Urinary bladder (tissue), 4 donors: ENCODE measurements around the gene KIF25. TPM values are rescaled to one million over a fixed set of nuclear protein-coding genes. Genes with fewer than 3 reads are reported as not detected.

ENCODE experiments used
- DNase-seq: peaks from one replicate; pipeline ENCODE4 v3.0.0-alpha.2; 2015; ENCODE audit errors: extremely low spot score
- H3K27ac ChIP-seq: one replicate; pipeline ENCODE4 v1.5.1; 2013; ENCODE audit warnings: low read depth, mild to moderate bottlenecking, moderate library complexity
- H3K36me3 ChIP-seq: one replicate; pipeline ENCODE4 v1.6.1; 2013; ENCODE audit warnings: mild to moderate bottlenecking, moderate library complexity; ENCODE audit not compliant: insufficient read depth
- H3K4me1 ChIP-seq: one replicate; pipeline ENCODE4 v1.6.1; 2013; ENCODE audit warnings: mild to moderate bottlenecking, moderate library complexity; ENCODE audit not compliant: insufficient read depth
- H3K4me3 ChIP-seq: one replicate; pipeline ENCODE4 v1.5.1; 2013; ENCODE audit warnings: low read depth, low read length
- WGBS: extraction: QIAGEN DNeasy Blood & Tissue Kit; methylation state at CpG from one replicate; pipeline ENCODE4 v1.1.7; 2013; 5-methylcytosine and 5-hydroxymethylcytosine counted together
- polyA plus RNA-seq: library from polyadenylated mRNA; stranded (reverse); fragments of 200-250 nt; gene quantifications from one replicate; pipeline ENCODE4 v1.2.3, GENCODE V29; 2013
- total RNA-seq: library from RNA; depleted of rRNA; stranded (reverse); fragments of >200 nt; gene quantifications from one replicate; pipeline ENCODE4 v1.2.3, GENCODE V29; 2014
- donor health status: healthy with polysubstance abuse.
- donor health status: healthy.

KIF25 gene
- total and polyA plus RNA-seq, 2 donors = 0.53 TPM; not detected in 1

DNA sequence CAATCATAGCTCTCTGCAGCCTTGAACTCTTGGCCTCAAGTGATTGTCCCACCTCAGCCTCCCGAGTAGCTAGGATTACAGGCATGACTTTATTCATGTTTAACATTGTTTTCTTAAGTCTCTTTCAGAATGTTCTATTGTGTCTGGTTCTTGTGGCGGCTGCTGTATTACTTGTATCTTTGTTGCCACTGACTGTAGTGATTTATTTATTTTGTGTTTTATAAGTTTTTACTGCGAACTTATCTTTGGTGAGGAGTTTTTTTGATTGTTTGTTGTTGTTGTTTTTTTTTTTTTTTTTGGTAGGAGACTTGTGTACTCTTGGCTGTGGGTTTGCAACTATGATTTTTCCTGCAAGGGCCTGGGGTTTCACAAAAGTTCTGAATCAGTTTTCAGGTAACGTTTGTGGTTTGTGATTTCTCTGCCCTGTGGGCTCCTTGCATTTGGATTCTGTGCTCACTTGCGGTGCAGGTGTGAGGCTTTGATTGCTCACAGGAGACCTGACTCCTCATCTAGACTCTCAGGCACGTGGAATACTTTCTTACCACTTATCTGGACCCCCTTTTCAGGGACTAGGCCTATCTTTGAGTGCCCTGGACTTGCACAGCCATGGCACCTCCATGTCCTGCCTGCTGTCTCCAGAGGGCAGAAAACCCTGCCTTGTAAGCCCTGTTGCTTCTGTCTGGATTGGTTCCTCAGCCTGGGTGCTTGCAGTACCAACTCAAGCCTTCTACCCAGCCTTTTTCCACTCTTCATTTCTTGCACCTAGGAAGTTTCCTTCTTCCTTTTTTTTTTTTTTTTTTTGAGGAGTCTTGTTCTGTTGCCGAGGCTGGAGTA lies 25.2 kb downstream of the KIF25 start:
- no peaks in the 10 kb centered on the region for H3K4me1 ChIP-seq
- H3K36me3 ChIP-seq = no peaks in the 10 kb centered on the region
- H3K4me3 ChIP-seq = no peak overlapping the region
- H3K27ac ChIP-seq = no peak overlapping the region
- DNase-seq = no peak
- 81% methylated on average over 7 of the region's 7 CpGs for WGBS

GRCh38 chr6:168024951-168025510 lies 27.6 kb downstream of the KIF25 start:
- no peaks in the 10 kb centered on the region for H3K36me3 ChIP-seq
- H3K4me3 ChIP-seq = no peak overlapping the region
- H3K27ac ChIP-seq = no peak overlapping the region
- 88% methylated on average over 18 of the region's 18 CpGs for WGBS
- no peak for DNase-seq
- H3K4me1 ChIP-seq = no peaks in the 10 kb centered on the region

DNA sequence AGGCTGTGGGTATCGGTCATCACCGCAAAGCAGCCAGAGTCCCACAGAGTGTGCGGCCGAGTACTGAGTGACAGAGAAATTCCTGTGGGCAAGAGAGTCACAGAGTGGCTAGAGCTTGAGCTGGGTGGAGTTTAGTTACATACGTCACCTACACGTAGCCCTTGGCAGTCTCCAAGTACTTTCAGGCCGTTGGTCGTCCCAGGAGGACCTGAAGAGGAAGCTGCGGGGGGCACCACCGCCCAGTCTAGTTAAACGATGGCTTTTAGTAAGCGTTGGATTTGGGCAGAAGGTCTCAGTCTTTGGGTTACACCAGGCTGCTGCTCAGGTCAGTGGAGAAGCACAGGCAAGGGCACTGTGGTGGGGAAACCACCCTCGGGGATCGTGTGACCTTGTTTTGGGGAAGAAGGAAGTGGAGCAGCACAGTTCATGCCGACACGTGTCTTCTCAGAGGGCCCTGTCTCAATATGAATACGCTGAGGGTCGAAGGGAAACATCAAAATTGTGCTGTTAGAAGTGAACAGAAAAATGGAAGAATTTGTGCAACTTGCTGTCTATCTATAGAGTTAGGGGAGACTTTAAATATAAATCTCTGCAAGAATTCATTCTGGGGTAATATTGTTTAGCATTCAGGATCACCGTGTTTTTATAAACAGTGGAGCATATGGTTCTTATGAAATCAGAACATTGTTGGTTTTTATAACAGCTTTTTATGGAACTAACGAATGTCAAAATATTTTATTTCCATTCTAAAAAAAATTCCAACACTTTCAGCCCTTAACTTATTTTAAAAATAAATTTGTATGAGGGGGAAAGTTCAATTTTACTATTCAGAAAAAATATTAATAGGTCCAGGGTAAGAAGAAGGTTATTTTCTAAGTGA lies 28.6 kb downstream of the KIF25 start:
- DNase-seq = no peak
- Histone ChIP-seq H3K36me3 (no peaks in the 10 kb centered on the region), H3K4me1 (no peaks in the 10 kb centered on the region), H3K27ac (no peak overlapping the region), H3K4me3 (no peak overlapping the region)
- 85% methylated on average over 20 of the region's 20 CpGs for WGBS

GRCh38 chr6:168026925-168027324 lies 29.5 kb downstream of the KIF25 start:
- no peak overlapping the region for H3K4me3 ChIP-seq
- DNase-seq = no peak
- no peaks in the 10 kb centered on the region for H3K4me1 ChIP-seq
- H3K27ac ChIP-seq = no peak overlapping the region
- 96% methylated on average over 9 of the region's 9 CpGs for WGBS
- H3K36me3 ChIP-seq = no peaks in the 10 kb centered on the region

DNA sequence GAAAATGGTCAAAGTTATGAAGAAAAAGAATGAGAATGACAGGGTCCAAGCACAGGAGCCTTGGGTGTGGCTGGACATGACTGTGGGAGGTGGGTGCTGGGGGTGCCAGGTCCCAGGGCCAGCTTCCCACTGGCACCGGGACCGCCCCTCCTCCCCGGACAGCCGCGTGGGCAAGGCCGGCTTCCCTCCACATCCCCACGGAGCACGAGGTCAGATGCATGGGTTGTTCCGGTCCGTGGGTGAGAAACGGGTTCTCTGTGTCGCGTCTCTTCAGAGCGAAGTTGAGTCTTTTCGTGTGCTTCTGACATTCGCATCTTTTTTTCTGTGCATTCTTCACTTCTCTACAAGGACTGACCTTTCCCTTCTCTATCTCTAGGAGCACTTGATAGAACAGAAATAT lies 30.1 kb downstream of the KIF25 start:
- no peaks in the 10 kb centered on the region for H3K36me3 ChIP-seq
- DNase-seq = no peak
- H3K4me3 ChIP-seq = no peak overlapping the region
- 96% methylated on average over 16 of the region's 16 CpGs for whole genome bisulfite sequencing
- no peaks in the 10 kb centered on the region for H3K4me1 ChIP-seq
- H3K27ac ChIP-seq = no peak overlapping the region

- 94% methylated on average over 9 of the region's 9 CpGs for WGBS
- no peak overlapping the region for H3K4me3 ChIP-seq
- no peaks in the 10 kb centered on the region for H3K36me3 ChIP-seq
- no peak overlapping the region for H3K27ac ChIP-seq
- H3K4me1 ChIP-seq = no peaks in the 10 kb centered on the region
- DNase-seq = no peak
Observed at GRCh38 chr6:168028181-168028580, 30.7 kb downstream of the KIF25 start.

GRCh38 chr6:168029459-168030217 lies 32.2 kb downstream of the KIF25 start:
- WGBS = 81% methylated on average over 14 of the region's 14 CpGs
- no peak for DNase-seq
- Histone ChIP-seq H3K4me3 (no peak overlapping the region), H3K36me3 (no peaks in the 10 kb centered on the region), H3K4me1 (no peaks in the 10 kb centered on the region), H3K27ac (no peak overlapping the region)

GRCh38 chr6:168030218-168030746 lies 32.8 kb downstream of the KIF25 start:
- WGBS = 59% methylated on average over 5 of the region's 5 CpGs
- Histone ChIP-seq H3K36me3 (no peaks in the 10 kb centered on the region), H3K4me3 (no peak overlapping the region), H3K4me1 (no peaks in the 10 kb centered on the region), H3K27ac (no peak overlapping the region)
- DNase-seq = no peak

DNA sequence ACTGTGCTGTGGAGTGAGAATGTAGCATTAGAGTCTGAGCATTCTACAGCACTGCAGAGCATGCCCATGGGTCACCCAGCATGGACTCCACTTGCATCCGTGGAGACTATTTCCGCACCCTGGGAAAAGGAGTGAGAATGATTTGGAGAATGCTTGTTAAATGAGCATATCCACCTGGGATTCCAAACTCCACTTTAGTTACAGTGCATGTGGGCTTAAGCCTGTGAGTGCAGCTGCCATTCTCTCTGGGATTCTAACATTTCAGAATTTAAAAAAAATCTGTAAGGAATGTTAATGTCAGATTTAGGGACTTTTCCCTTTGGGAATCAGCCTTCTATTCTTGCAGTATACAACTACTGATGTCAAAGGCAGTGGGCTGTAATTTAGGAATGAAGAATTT lies 33.4 kb downstream of the KIF25 start:
- Histone ChIP-seq H3K27ac (no peak overlapping the region), H3K36me3 (no peaks in the 10 kb centered on the region), H3K4me1 (no peaks in the 10 kb centered on the region), H3K4me3 (no peak overlapping the region)
- 77% methylated on average over 2 of the region's 2 CpGs for WGBS
- DNase-seq = no peak

DNA sequence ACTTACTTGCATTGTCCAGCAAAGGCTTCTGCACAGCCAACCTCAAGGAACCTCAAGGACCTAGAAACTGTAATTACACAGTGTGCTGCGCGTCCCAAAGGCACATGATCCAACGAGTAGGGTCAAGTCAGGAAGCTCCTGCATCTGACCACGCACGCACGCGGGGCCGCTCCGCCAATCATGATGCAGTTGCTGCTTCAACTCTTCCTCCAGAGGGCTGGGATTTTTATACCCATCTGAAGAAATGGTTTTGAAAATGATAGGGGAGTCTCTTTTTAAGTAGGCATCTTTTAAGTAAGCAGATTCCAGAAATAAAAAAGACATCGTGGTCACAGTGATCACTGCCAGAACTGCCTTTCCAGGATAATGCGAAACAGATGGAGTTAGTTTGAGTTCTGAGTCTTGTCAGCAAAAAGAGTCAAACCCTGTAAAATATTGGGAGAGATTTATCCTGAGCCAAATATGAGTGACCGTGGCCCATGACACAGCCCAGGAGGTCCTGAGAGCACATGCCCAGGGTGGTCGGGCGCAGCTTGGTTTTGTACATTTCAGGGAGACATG lies 34.0 kb downstream of the KIF25 start:
- DNase-seq = no peak
- WGBS = 69% methylated on average over 14 of the region's 14 CpGs
- no peak overlapping the region for H3K27ac ChIP-seq

GRCh38 chr6:168032005-168032760 lies 34.7 kb downstream of the KIF25 start:
- Histone ChIP-seq H3K27ac (no peak overlapping the region), H3K4me1 (no peaks in the 10 kb centered on the region), H3K36me3 (no peaks in the 10 kb centered on the region), H3K4me3 (no peak overlapping the region)
- DNase-seq = no peak
- 47% methylated on average over 12 of the region's 12 CpGs for WGBS

More for the DNA sequence above, 34.0 kb downstream of the KIF25 start:
- no peaks in the 10 kb centered on the region for H3K36me3 ChIP-seq
- H3K4me3 ChIP-seq = no peak overlapping the region
- H3K4me1 ChIP-seq = no peaks in the 10 kb centered on the region

DNA sequence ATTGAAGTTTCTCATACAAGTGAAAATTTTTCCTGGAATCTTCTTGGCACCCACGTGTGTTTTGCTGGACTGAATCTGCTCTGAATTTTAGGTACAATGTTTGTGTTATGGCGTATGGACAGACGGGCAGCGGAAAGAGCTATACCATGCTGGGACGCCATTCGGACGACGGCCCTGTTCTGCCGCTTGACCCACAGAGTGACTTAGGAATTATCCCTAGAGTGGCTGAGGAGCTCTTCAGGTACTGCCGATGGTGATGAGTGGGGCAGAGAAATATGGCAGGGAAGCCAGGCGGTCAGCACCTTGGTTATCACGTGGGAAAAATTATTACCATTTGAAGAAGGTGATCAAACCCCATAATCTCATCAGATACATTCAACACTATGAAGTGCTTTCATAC lies 36.3 kb downstream of the KIF25 start:
- no peaks in the 10 kb centered on the region for H3K4me1 ChIP-seq
- H3K4me3 ChIP-seq = no peak overlapping the region
- no peak overlapping the region for H3K27ac ChIP-seq
- H3K36me3 ChIP-seq = no peaks in the 10 kb centered on the region
- WGBS = 92% methylated on average over 12 of the region's 12 CpGs
- no peak for DNase-seq
